SK-N-SH treated with all-trans-retinoic acid at 6 μM for 48 hours (cell line): ENCODE measurements around the gene OPHN1.

Experiments used
- ATAC-seq: fragments of 200-7000 bp; cut with Tn5 transposase; 3 replicates; pipeline ENCODE4 v1.9.1; 2020; ENCODE audit warnings: mild to moderate bottlenecking, moderate library complexity
- ARNTL ChIP-seq: fragments of 450-650 bp; formaldehyde crosslinking; IDR thresholded peaks from 2 replicates; pipeline ENCODE4 v1.5.0; 2020; ENCODE audit warnings: low read depth, mild to moderate bottlenecking, moderate library complexity, borderline replicate concordance
- BACH2 ChIP-seq: fragments of 250-450 bp; sonication (Bioruptor Pico); IDR thresholded peaks from 2 replicates; pipeline ENCODE4 v1.9.0; 2021; ENCODE audit warnings: mild to moderate bottlenecking, borderline replicate concordance
- CSDC2 ChIP-seq: fragments of 250-450 bp; sonication (Bioruptor Pico); IDR thresholded peaks from 2 replicates; pipeline ENCODE4 v1.5.0; 2020; ENCODE audit warnings: mild to moderate bottlenecking, moderate library complexity
- ESRRG ChIP-seq: fragments of 250-450 bp; sonication (Bioruptor Pico); IDR thresholded peaks from 2 replicates; pipeline ENCODE4 v1.6.1; 2021; ENCODE audit warnings: mild to moderate bottlenecking
- GLIS3 ChIP-seq: fragments of 250-450 bp; sonication (Bioruptor Pico); IDR thresholded peaks from 2 replicates; pipeline ENCODE4 v1.5.0; 2020; ENCODE audit warnings: mild to moderate bottlenecking, moderate library complexity
- ISL1 ChIP-seq: fragments of 250-450 bp; sonication (Bioruptor Pico); IDR thresholded peaks from 2 replicates; pipeline ENCODE4 v2.1.2; 2022; ENCODE audit warnings: mild to moderate bottlenecking, moderate library complexity
- OSR1 ChIP-seq: fragments of 250-450 bp; sonication (Bioruptor Pico); IDR thresholded peaks from 2 replicates; pipeline ENCODE4 v1.8.0; 2022; ENCODE audit warnings: moderate library complexity, mild to moderate bottlenecking, inconsistent platforms
- POU6F1 ChIP-seq: fragments of 250-450 bp; sonication (Bioruptor Pico); IDR thresholded peaks from 2 replicates; pipeline ENCODE4 v1.8.0; 2021; ENCODE audit warnings: low read depth, mild to moderate bottlenecking, moderate library complexity, borderline replicate concordance
- PPARA ChIP-seq: fragments of 250-450 bp; sonication (Bioruptor Pico); IDR thresholded peaks from 2 replicates; pipeline ENCODE4 v1.5.0; 2020; ENCODE audit warnings: mild to moderate bottlenecking, borderline replicate concordance
- SNAI2 ChIP-seq: fragments of 250-450 bp; sonication (Bioruptor Pico); IDR thresholded peaks from 2 replicates; pipeline ENCODE4 v1.5.0; 2020; ENCODE audit warnings: mild to moderate bottlenecking, moderate library complexity
- TCF4 ChIP-seq: fragments of 250-450 bp; sonication (Bioruptor Pico); IDR thresholded peaks from 2 replicates; pipeline ENCODE4 v1.8.0; 2021; ENCODE audit warnings: mild to moderate bottlenecking, moderate library complexity, borderline replicate concordance
- TOX ChIP-seq: fragments of 250-450 bp; sonication (Bioruptor Pico); IDR thresholded peaks from 2 replicates; pipeline ENCODE4 v1.8.0; 2021; ENCODE audit warnings: mild to moderate bottlenecking, moderate library complexity, borderline replicate concordance
- ZC3H10 ChIP-seq: fragments of 250-450 bp; sonication (Bioruptor Pico); IDR thresholded peaks from 2 replicates; pipeline ENCODE4 v1.5.1; 2021; ENCODE audit warnings: mild to moderate bottlenecking, moderate library complexity
- ZFP3 ChIP-seq: fragments of 250-450 bp; sonication (Bioruptor Pico); IDR thresholded peaks from 2 replicates; pipeline ENCODE4 v1.5.0; 2020; ENCODE audit warnings: mild to moderate bottlenecking, moderate library complexity
- ZFP30 ChIP-seq: fragments of 450-650 bp; formaldehyde crosslinking; IDR thresholded peaks from 2 replicates; pipeline ENCODE4 v1.5.0; 2022; ENCODE audit warnings: mild to moderate bottlenecking, moderate library complexity
- ZNF565 ChIP-seq: fragments of 450-650 bp; formaldehyde crosslinking; conservative IDR thresholded peaks from 2 replicates; pipeline ENCODE4 v1.5.0; 2020; ENCODE audit warnings: low read depth, mild to moderate bottlenecking, moderate library complexity
- ZNF70 ChIP-seq: fragments of 450-650 bp; formaldehyde crosslinking; IDR thresholded peaks from 2 replicates; pipeline ENCODE4 v1.5.0; 2020; ENCODE audit warnings: mild to moderate bottlenecking, moderate library complexity
- TF ChIP-seq, protein P1 (sequence below): fragments of 250-450 bp; sonication (Bioruptor Pico); IDR thresholded peaks from 2 replicates; pipeline ENCODE4 v1.5.0; 2020; ENCODE audit warnings: mild to moderate bottlenecking, moderate library complexity
- TF ChIP-seq, protein P2 (sequence below): fragments of 250-450 bp; sonication (Bioruptor Pico); IDR thresholded peaks from 2 replicates; pipeline ENCODE4 v1.5.1; 2021; ENCODE audit warnings: mild to moderate bottlenecking, moderate library complexity
- TF ChIP-seq, protein P3 (sequence below): fragments of 250-450 bp; sonication (Bioruptor Pico); IDR thresholded peaks from 2 replicates; pipeline ENCODE4 v1.8.0; 2020; ENCODE audit warnings: mild to moderate bottlenecking, moderate library complexity, borderline replicate concordance

The OPHN1 gene

DNA sequence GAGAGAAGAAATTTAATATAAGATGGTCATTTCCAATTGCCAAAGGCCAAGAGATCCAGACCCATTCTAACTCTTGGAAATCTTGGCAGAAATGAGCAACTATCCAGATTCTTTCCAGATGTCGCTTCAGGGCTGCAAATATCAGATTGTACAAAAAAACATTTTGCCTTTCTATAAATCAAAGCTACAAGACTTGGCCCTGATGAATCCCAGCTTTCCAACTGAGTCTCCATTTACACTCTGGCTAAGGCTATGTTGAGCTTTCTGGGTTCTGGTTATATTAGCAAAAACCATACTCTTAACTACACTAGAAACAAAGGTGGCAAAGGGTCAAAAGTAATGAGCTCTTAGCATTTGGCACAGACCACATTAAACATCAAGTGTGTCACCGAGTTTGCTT is 345.8 kb downstream of the OPHN1 start:
- no peak for TF ChIP-seq ZNF70 (CRISPR knock-in tag)
- TF ChIP-seq ZNF565 (CRISPR knock-in tag): no peak
- no peak for TF ChIP-seq POU6F1
- no peak for TF ChIP-seq ARNTL
- TF ChIP-seq OSR1: no peak
- TF ChIP-seq, protein P1, sequence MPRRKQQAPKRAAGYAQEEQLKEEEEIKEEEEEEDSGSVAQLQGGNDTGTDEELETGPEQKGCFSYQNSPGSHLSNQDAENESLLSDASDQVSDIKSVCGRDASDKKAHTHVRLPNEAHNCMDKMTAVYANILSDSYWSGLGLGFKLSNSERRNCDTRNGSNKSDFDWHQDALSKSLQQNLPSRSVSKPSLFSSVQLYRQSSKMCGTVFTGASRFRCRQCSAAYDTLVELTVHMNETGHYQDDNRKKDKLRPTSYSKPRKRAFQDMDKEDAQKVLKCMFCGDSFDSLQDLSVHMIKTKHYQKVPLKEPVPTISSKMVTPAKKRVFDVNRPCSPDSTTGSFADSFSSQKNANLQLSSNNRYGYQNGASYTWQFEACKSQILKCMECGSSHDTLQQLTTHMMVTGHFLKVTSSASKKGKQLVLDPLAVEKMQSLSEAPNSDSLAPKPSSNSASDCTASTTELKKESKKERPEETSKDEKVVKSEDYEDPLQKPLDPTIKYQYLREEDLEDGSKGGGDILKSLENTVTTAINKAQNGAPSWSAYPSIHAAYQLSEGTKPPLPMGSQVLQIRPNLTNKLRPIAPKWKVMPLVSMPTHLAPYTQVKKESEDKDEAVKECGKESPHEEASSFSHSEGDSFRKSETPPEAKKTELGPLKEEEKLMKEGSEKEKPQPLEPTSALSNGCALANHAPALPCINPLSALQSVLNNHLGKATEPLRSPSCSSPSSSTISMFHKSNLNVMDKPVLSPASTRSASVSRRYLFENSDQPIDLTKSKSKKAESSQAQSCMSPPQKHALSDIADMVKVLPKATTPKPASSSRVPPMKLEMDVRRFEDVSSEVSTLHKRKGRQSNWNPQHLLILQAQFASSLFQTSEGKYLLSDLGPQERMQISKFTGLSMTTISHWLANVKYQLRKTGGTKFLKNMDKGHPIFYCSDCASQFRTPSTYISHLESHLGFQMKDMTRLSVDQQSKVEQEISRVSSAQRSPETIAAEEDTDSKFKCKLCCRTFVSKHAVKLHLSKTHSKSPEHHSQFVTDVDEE (CRISPR knock-in tag): no peak
- TF ChIP-seq ZFP30 (CRISPR knock-in tag): no peak
- TF ChIP-seq ZC3H10: no peak
- no peak for TF ChIP-seq CSDC2
- no peak for TF ChIP-seq ZFP3 (CRISPR knock-in tag)
- TF ChIP-seq, protein P2, sequence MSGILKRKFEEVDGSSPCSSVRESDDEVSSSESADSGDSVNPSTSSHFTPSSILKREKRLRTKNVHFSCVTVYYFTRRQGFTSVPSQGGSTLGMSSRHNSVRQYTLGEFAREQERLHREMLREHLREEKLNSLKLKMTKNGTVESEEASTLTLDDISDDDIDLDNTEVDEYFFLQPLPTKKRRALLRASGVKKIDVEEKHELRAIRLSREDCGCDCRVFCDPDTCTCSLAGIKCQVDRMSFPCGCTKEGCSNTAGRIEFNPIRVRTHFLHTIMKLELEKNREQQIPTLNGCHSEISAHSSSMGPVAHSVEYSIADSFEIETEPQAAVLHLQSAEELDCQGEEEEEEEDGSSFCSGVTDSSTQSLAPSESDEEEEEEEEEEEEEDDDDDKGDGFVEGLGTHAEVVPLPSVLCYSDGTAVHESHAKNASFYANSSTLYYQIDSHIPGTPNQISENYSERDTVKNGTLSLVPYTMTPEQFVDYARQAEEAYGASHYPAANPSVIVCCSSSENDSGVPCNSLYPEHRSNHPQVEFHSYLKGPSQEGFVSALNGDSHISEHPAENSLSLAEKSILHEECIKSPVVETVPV: no peak
- TF ChIP-seq ISL1: no peak
- no peak for TF ChIP-seq TCF4 (CRISPR knock-in tag)
- TF ChIP-seq TOX (CRISPR knock-in tag): no peak
- TF ChIP-seq SNAI2 (CRISPR knock-in tag): no peak
- no peak for TF ChIP-seq PPARA
- TF ChIP-seq, all 23 proteins: peak for 0
- no peak for ATAC-seq

GRCh38 chrX:68086709-68087108 is 346.6 kb downstream of the OPHN1 start:
- no peak for TF ChIP-seq ZC3H10
- no peak for TF ChIP-seq TOX (CRISPR knock-in tag)
- TF ChIP-seq ZFP3 (CRISPR knock-in tag): no peak
- no peak for TF ChIP-seq ISL1
- TF ChIP-seq TCF4 (CRISPR knock-in tag): no peak
- TF ChIP-seq ZFP30 (CRISPR knock-in tag): no peak
- no peak for TF ChIP-seq ESRRG (CRISPR knock-in tag)
- TF ChIP-seq ZNF565 (CRISPR knock-in tag): no peak
- TF ChIP-seq OSR1: no peak
- TF ChIP-seq GLIS3: no peak
- TF ChIP-seq, protein P2: no peak
- no peak for TF ChIP-seq BACH2
- TF ChIP-seq ZNF70 (CRISPR knock-in tag): no peak
- no peak for ATAC-seq

GRCh38 chrX:68084765-68085164 is 348.5 kb downstream of the OPHN1 start:
- TF ChIP-seq ZFP30 (CRISPR knock-in tag) (no peak), PPARA (no peak), BACH2 (no peak), ZFP3 (CRISPR knock-in tag) (no peak), ZNF565 (CRISPR knock-in tag) (no peak), OSR1 (no peak), TOX (CRISPR knock-in tag) (no peak), ESRRG (CRISPR knock-in tag) (no peak)
- TF ChIP-seq, protein P3, sequence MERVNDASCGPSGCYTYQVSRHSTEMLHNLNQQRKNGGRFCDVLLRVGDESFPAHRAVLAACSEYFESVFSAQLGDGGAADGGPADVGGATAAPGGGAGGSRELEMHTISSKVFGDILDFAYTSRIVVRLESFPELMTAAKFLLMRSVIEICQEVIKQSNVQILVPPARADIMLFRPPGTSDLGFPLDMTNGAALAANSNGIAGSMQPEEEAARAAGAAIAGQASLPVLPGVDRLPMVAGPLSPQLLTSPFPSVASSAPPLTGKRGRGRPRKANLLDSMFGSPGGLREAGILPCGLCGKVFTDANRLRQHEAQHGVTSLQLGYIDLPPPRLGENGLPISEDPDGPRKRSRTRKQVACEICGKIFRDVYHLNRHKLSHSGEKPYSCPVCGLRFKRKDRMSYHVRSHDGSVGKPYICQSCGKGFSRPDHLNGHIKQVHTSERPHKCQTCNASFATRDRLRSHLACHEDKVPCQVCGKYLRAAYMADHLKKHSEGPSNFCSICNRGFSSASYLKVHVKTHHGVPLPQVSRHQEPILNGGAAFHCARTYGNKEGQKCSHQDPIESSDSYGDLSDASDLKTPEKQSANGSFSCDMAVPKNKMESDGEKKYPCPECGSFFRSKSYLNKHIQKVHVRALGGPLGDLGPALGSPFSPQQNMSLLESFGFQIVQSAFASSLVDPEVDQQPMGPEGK (CRISPR knock-in tag): no peak
- no peak for ATAC-seq
